ENCODE results near the gene MVD. TPM values are rescaled to one million over a fixed set of nuclear protein-coding genes. Genes with fewer than 3 reads are reported as not detected.

MVD gene
- total RNA-seq, 1 experiment from 2014 or later, result 119 TPM

DNA sequence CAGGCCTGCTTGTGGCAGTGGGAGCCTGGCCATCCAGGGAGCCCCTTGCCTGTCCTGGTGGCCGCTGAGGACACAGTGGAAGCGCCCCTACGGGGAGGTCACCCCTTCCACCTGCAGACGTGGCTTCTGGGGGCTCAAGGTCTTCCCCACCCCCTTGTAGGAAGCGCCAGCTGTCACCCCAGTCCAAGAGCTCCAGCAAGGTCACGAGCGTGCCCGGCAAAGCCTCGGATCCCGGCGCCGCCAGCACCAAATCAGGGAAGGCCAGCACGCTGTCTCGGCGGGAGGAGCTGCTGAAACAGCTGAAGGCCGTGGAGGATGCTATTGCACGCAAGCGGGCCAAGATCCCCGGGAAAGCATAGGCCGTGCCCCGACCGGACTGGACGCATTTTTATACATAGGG is 31.9 kb downstream of the MVD start:
- ChIA-PET CTCF (no interaction called here), RAD21 (ENCODE audit: low non-redundant PET in 1 of 2, low total read pairs in 2 of 2, uncharacterized antibody in 2 of 2, unreplicated experiment in 2 of 2) (no interaction called here), POLR2A (no interaction called here)
- TF ChIP-seq, protein P1, sequence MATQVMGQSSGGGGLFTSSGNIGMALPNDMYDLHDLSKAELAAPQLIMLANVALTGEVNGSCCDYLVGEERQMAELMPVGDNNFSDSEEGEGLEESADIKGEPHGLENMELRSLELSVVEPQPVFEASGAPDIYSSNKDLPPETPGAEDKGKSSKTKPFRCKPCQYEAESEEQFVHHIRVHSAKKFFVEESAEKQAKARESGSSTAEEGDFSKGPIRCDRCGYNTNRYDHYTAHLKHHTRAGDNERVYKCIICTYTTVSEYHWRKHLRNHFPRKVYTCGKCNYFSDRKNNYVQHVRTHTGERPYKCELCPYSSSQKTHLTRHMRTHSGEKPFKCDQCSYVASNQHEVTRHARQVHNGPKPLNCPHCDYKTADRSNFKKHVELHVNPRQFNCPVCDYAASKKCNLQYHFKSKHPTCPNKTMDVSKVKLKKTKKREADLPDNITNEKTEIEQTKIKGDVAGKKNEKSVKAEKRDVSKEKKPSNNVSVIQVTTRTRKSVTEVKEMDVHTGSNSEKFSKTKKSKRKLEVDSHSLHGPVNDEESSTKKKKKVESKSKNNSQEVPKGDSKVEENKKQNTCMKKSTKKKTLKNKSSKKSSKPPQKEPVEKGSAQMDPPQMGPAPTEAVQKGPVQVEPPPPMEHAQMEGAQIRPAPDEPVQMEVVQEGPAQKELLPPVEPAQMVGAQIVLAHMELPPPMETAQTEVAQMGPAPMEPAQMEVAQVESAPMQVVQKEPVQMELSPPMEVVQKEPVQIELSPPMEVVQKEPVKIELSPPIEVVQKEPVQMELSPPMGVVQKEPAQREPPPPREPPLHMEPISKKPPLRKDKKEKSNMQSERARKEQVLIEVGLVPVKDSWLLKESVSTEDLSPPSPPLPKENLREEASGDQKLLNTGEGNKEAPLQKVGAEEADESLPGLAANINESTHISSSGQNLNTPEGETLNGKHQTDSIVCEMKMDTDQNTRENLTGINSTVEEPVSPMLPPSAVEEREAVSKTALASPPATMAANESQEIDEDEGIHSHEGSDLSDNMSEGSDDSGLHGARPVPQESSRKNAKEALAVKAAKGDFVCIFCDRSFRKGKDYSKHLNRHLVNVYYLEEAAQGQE (IDR thresholded peaks at IDR 0.05; ENCODE audit: low read depth), result no peak
- TF ChIP-seq ZNF274 (IDR thresholded peaks at IDR 0.05; ENCODE audit: low read depth, low read length), result no peak
- no peak for TF ChIP-seq EGR1 (IDR thresholded peaks at IDR 0.05; ENCODE audit: low read depth)
- TF ChIP-seq, protein P2, sequence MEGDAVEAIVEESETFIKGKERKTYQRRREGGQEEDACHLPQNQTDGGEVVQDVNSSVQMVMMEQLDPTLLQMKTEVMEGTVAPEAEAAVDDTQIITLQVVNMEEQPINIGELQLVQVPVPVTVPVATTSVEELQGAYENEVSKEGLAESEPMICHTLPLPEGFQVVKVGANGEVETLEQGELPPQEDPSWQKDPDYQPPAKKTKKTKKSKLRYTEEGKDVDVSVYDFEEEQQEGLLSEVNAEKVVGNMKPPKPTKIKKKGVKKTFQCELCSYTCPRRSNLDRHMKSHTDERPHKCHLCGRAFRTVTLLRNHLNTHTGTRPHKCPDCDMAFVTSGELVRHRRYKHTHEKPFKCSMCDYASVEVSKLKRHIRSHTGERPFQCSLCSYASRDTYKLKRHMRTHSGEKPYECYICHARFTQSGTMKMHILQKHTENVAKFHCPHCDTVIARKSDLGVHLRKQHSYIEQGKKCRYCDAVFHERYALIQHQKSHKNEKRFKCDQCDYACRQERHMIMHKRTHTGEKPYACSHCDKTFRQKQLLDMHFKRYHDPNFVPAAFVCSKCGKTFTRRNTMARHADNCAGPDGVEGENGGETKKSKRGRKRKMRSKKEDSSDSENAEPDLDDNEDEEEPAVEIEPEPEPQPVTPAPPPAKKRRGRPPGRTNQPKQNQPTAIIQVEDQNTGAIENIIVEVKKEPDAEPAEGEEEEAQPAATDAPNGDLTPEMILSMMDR (IDR thresholded peaks at IDR 0.05 in 2 of 3, conservative IDR thresholded peaks at IDR 0.05 in 1 of 3; ENCODE audit: borderline replicate concordance in 1 of 3, insufficient read depth in 1 of 3, low read depth in 2 of 3, low read length in 2 of 3), result no peak
- no peak for TF ChIP-seq SRF (IDR thresholded peaks at IDR 0.05; ENCODE audit: low read depth)
- TF ChIP-seq RAD21 (IDR thresholded peaks at IDR 0.05; ENCODE audit: low read depth), result no peak
- no peak for TF ChIP-seq POLR2A (IDR thresholded peaks at IDR 0.05; ENCODE audit: borderline replicate concordance, extremely low read depth, insufficient read depth, insufficient read length)
- TF ChIP-seq EZH2 (IDR thresholded peaks at IDR 0.05), result no peak
- no peak for TF ChIP-seq SIN3A (IDR thresholded peaks at IDR 0.05; ENCODE audit: low read depth)
- TF ChIP-seq, protein P3, sequence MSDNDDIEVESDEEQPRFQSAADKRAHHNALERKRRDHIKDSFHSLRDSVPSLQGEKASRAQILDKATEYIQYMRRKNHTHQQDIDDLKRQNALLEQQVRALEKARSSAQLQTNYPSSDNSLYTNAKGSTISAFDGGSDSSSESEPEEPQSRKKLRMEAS (IDR thresholded peaks at IDR 0.05), result no peak
- TF ChIP-seq FOSL1 (IDR thresholded peaks at IDR 0.05; ENCODE audit: low read depth), result no peak
- no peak for TF ChIP-seq EZH2phosphoT487 (IDR thresholded peaks at IDR 0.05; ENCODE audit: borderline replicate concordance)
- TF ChIP-seq ELF1 (IDR thresholded peaks at IDR 0.05; ENCODE audit: borderline replicate concordance, low read depth), result no peak
- no peak for TF ChIP-seq ZFX (IDR thresholded peaks at IDR 0.05)
- no peak for TF ChIP-seq JUND (IDR thresholded peaks at IDR 0.05)
- TF ChIP-seq, protein P4, sequence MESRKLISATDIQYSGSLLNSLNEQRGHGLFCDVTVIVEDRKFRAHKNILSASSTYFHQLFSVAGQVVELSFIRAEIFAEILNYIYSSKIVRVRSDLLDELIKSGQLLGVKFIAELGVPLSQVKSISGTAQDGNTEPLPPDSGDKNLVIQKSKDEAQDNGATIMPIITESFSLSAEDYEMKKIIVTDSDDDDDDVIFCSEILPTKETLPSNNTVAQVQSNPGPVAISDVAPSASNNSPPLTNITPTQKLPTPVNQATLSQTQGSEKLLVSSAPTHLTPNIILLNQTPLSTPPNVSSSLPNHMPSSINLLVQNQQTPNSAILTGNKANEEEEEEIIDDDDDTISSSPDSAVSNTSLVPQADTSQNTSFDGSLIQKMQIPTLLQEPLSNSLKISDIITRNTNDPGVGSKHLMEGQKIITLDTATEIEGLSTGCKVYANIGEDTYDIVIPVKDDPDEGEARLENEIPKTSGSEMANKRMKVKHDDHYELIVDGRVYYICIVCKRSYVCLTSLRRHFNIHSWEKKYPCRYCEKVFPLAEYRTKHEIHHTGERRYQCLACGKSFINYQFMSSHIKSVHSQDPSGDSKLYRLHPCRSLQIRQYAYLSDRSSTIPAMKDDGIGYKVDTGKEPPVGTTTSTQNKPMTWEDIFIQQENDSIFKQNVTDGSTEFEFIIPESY (IDR thresholded peaks at IDR 0.05; ENCODE audit: extremely low read depth, insufficient replicate concordance, low read length), result no peak
- Histone ChIP-seq H3K27ac (ENCODE audit: low read depth, low read length) (no peak overlapping the region), H4K20me1 (ENCODE audit: insufficient read depth) (no peaks in the 10 kb centered on the region), H3K4me1 (ENCODE audit: control insufficient read depth in 1 of 2, insufficient read depth in 2 of 2, low read length in 2 of 2) (peaks cover 0 to 7% of the 10 kb centered on the region in 2 experiments; a peak in 1 of 4 replicates), H2AFZ (ENCODE audit: low read depth, low read length, poor library complexity, severe bottlenecking) (no peak overlapping the region), H3K4me3 (replicated peaks in 1 of 2; ENCODE audit: low read depth in 1 of 2, low read length in 2 of 2) (no peak overlapping the region), H3K79me2 (ENCODE audit: insufficient read depth, low read length) (no peaks in the 10 kb centered on the region), H3K27me3 (ENCODE audit: insufficient read depth, low read length) (no peaks in the 10 kb centered on the region), H3K9ac (ENCODE audit: low read length) (no peak overlapping the region), H3K9me3 (ENCODE audit: control insufficient read depth in 1 of 2, insufficient read depth in 1 of 2, low read depth in 1 of 2, low read length in 2 of 2) (no peaks in the 10 kb centered on the region), H3K9me2 (ENCODE audit: insufficient read depth) (no peaks in the 10 kb centered on the region), H3K36me3 (ENCODE audit: control insufficient read depth in 1 of 2, insufficient read depth in 2 of 2, low read length in 2 of 2) (peaks cover 34 to 41% of the 10 kb centered on the region in 2 experiments; a peak in 3 of 4 replicates), H3K4me2 (ENCODE audit: low read length) (no peak overlapping the region)
- no peak for ATAC-seq
- no TSS peak for BruUV-seq (replicated peaks)
- no peak for DNase-seq (ENCODE audit: low read depth, low spot score)
- intact Hi-C loops (cut with micrococcal nuclease), result no loop called here
